Astrocyte (in vitro differentiated cells and primary cell): ENCODE measurements around the gene PMP22.

Experiments used
- CTCF ChIP-seq: IDR thresholded peaks from 2 replicates; pipeline ENCODE4 v1.5.1; 2011; ENCODE audit warnings: low read depth, mild to moderate bottlenecking, inconsistent platforms, low read length, moderate library complexity; ENCODE audit not compliant: insufficient read depth
- EZH2 ChIP-seq: IDR thresholded peaks from 2 replicates; pipeline ENCODE4 v1.6.1; 2012; ENCODE audit warnings: mild to moderate bottlenecking, low read length, inconsistent platforms; ENCODE audit not compliant: insufficient read depth

- TF ChIP-seq CTCF (no peak), EZH2 (no peak)
Measured at GRCh38 chr17:15238057-15238456, 27.1 kb downstream of the PMP22 start.
